ENCODE measurements around the gene NRTN. TPM values are rescaled to one million over a fixed set of nuclear protein-coding genes. Genes with fewer than 3 reads are reported as not detected.

The NRTN gene
- total and polyA plus RNA-seq, 2 of the 13 experiments (the other 11 are each of a cell fraction or from before 2014, with no cell fraction given), result 4.1 to 5.3 TPM

DNA sequence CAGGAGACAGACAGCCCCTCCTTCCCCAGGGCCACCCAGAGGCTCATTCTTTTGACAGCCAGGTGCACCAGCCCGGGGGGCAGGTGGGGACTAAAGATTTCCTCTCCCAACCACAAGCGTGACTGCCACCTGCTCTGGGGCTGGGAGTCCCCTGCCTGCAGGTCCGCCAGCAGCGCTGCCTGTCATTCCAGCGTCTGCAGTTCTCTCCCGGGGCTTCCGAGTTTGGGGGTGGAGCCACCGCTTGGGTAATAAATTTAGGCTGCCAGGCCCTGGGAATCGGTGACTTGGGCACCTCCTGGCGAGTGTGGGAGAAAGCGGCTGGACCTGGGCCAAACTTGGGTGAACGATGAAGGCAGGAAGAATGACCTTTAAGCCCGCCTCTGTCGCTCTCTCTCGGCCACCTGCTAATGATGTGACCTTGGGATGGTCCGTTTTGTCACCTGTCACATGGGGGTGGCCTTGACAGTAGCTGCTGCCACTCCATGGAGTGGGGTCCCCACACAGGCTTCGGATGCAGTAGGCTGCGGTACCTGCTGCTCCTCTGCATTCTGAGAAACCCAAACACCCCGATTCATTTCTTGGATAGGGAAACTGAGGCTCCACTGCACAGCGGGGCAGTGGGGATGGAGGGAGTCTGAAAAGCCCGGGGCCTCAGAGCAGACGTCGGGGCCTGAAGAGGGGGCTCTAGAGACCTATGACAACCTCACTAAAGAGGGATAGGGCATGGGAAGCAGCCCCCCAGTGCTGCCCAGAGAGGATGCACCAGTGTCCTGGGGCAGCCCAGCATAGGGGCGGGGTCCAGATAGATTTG is 21.9 kb downstream of the NRTN start (continued):
- TF ChIP-seq NR2F6 (IDR thresholded peaks at IDR 0.05) (peak; percentile 67), NR2F6 (CRISPR knock-in tag; IDR thresholded peaks at IDR 0.05) (peak; percentile 88), TRIM24 (CRISPR knock-in tag; IDR thresholded peaks at IDR 0.05) (no peak), RBM22 (optimal IDR thresholded peaks at IDR 0.05; ENCODE audit: low read length) (no peak), ZNF432 (CRISPR knock-in tag; IDR thresholded peaks at IDR 0.05; ENCODE audit: borderline replicate concordance) (no peak), HNRNPL (IDR thresholded peaks at IDR 0.05; ENCODE audit: low read depth, low read length) (peak; percentile 86), HMG20A (CRISPR knock-in tag; IDR thresholded peaks at IDR 0.05; ENCODE audit: borderline replicate concordance) (peak; percentile 66; the same call in 1 of the 2 replicates), ZNF790 (CRISPR knock-in tag; IDR thresholded peaks at IDR 0.05; ENCODE audit: borderline replicate concordance) (no peak), RFXANK (CRISPR knock-in tag; IDR thresholded peaks at IDR 0.05) (no peak), ONECUT2 (CRISPR knock-in tag; IDR thresholded peaks at IDR 0.05) (no peak), ZBTB38 (CRISPR knock-in tag; IDR thresholded peaks at IDR 0.05) (peak; percentile 48; the same call in 1 of the 2 replicates), ZNF629 (CRISPR knock-in tag; conservative IDR thresholded peaks at IDR 0.05) (no peak; the same call in 1 of the 2 replicates), NONO (IDR thresholded peaks at IDR 0.05) (no peak), NONO (CRISPR knock-in tag; conservative IDR thresholded peaks at IDR 0.05) (peak; percentile 73), ZBTB42 (CRISPR knock-in tag; IDR thresholded peaks at IDR 0.05) (no peak), NFIC (IDR thresholded peaks at IDR 0.05; ENCODE audit: low read length) (peak; percentile 58)
- TF ChIP-seq, protein P1, sequence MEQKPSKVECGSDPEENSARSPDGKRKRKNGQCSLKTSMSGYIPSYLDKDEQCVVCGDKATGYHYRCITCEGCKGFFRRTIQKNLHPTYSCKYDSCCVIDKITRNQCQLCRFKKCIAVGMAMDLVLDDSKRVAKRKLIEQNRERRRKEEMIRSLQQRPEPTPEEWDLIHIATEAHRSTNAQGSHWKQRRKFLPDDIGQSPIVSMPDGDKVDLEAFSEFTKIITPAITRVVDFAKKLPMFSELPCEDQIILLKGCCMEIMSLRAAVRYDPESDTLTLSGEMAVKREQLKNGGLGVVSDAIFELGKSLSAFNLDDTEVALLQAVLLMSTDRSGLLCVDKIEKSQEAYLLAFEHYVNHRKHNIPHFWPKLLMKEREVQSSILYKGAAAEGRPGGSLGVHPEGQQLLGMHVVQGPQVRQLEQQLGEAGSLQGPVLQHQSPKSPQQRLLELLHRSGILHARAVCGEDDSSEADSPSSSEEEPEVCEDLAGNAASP (CRISPR knock-in tag; IDR thresholded peaks at IDR 0.05; ENCODE audit: borderline replicate concordance), result peak; percentile 19; the same call in 1 of the 2 replicates
- TF ChIP-seq, protein P2, sequence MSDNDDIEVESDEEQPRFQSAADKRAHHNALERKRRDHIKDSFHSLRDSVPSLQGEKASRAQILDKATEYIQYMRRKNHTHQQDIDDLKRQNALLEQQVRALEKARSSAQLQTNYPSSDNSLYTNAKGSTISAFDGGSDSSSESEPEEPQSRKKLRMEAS (IDR thresholded peaks at IDR 0.05), result peak; percentile 88
- TF ChIP-seq, protein P3, sequence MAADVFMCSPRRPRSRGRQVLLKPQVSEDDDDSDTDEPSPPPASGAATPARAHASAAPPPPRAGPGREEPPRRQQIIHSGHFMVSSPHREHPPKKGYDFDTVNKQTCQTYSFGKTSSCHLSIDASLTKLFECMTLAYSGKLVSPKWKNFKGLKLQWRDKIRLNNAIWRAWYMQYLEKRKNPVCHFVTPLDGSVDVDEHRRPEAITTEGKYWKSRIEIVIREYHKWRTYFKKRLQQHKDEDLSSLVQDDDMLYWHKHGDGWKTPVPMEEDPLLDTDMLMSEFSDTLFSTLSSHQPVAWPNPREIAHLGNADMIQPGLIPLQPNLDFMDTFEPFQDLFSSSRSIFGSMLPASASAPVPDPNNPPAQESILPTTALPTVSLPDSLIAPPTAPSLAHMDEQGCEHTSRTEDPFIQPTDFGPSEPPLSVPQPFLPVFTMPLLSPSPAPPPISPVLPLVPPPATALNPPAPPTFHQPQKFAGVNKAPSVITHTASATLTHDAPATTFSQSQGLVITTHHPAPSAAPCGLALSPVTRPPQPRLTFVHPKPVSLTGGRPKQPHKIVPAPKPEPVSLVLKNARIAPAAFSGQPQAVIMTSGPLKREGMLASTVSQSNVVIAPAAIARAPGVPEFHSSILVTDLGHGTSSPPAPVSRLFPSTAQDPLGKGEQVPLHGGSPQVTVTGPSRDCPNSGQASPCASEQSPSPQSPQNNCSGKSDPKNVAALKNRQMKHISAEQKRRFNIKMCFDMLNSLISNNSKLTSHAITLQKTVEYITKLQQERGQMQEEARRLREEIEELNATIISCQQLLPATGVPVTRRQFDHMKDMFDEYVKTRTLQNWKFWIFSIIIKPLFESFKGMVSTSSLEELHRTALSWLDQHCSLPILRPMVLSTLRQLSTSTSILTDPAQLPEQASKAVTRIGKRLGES (CRISPR knock-in tag; IDR thresholded peaks at IDR 0.05; ENCODE audit: borderline replicate concordance), result no peak
- TF ChIP-seq, protein P4, sequence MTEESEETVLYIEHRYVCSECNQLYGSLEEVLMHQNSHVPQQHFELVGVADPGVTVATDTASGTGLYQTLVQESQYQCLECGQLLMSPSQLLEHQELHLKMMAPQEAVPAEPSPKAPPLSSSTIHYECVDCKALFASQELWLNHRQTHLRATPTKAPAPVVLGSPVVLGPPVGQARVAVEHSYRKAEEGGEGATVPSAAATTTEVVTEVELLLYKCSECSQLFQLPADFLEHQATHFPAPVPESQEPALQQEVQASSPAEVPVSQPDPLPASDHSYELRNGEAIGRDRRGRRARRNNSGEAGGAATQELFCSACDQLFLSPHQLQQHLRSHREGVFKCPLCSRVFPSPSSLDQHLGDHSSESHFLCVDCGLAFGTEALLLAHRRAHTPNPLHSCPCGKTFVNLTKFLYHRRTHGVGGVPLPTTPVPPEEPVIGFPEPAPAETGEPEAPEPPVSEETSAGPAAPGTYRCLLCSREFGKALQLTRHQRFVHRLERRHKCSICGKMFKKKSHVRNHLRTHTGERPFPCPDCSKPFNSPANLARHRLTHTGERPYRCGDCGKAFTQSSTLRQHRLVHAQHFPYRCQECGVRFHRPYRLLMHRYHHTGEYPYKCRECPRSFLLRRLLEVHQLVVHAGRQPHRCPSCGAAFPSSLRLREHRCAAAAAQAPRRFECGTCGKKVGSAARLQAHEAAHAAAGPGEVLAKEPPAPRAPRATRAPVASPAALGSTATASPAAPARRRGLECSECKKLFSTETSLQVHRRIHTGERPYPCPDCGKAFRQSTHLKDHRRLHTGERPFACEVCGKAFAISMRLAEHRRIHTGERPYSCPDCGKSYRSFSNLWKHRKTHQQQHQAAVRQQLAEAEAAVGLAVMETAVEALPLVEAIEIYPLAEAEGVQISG (CRISPR knock-in tag; IDR thresholded peaks at IDR 0.05), result peak; percentile 74
- TF ChIP-seq, protein P5, sequence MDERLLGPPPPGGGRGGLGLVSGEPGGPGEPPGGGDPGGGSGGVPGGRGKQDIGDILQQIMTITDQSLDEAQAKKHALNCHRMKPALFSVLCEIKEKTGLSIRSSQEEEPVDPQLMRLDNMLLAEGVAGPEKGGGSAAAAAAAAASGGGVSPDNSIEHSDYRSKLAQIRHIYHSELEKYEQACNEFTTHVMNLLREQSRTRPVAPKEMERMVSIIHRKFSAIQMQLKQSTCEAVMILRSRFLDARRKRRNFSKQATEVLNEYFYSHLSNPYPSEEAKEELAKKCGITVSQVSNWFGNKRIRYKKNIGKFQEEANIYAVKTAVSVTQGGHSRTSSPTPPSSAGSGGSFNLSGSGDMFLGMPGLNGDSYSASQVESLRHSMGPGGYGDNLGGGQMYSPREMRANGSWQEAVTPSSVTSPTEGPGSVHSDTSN (CRISPR knock-in tag; IDR thresholded peaks at IDR 0.05), result no peak
- TF ChIP-seq, protein P6, sequence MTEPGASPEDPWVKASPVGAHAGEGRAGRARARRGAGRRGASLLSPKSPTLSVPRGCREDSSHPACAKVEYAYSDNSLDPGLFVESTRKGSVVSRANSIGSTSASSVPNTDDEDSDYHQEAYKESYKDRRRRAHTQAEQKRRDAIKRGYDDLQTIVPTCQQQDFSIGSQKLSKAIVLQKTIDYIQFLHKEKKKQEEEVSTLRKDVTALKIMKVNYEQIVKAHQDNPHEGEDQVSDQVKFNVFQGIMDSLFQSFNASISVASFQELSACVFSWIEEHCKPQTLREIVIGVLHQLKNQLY (CRISPR knock-in tag; IDR thresholded peaks at IDR 0.05), result no peak
